HL-60 (cell line): ENCODE data around the gene PRKRA.

ENCODE experiments used
- GABPA ChIP-seq: IDR thresholded peaks from 2 replicates; pipeline ENCODE4 v1.6.1; 2012; ENCODE audit warnings: low read depth
- SPI1 ChIP-seq: IDR thresholded peaks from 2 replicates; pipeline ENCODE4 v1.6.1; 2012; ENCODE audit warnings: low read depth, mild to moderate bottlenecking, borderline replicate concordance
- TF ChIP-seq, protein P1 (sequence below): IDR thresholded peaks from one replicate; pipeline ENCODE4 v1.5.1; 2011; ENCODE audit warnings: low read length, control low read depth, inconsistent platforms; ENCODE audit not compliant: insufficient read depth
- TF ChIP-seq, protein P2 (sequence below): IDR thresholded peaks from 2 replicates; pipeline ENCODE4 v1.6.1; 2012; ENCODE audit warnings: low read depth; ENCODE audit not compliant: insufficient replicate concordance

DNA sequence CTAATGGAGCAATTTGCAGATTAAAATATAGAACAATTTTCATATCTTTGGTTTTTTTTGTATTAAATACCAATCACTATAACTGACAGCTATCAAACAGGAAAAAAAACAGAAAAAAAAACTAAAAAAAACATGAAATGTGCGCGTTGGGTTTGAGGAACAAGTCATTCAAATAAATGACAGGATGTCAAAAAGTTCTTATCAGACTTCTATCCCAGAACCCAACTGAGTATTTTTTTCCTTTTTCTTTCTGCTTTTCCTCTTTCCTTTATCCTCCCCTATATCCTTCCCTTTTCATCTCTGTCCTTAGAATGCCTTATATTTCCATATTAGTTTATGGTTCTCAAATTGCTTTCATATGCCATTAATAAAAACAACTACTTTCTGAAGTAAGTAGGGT lies 14.3 kb downstream of the PRKRA start:
- TF ChIP-seq, protein P1, sequence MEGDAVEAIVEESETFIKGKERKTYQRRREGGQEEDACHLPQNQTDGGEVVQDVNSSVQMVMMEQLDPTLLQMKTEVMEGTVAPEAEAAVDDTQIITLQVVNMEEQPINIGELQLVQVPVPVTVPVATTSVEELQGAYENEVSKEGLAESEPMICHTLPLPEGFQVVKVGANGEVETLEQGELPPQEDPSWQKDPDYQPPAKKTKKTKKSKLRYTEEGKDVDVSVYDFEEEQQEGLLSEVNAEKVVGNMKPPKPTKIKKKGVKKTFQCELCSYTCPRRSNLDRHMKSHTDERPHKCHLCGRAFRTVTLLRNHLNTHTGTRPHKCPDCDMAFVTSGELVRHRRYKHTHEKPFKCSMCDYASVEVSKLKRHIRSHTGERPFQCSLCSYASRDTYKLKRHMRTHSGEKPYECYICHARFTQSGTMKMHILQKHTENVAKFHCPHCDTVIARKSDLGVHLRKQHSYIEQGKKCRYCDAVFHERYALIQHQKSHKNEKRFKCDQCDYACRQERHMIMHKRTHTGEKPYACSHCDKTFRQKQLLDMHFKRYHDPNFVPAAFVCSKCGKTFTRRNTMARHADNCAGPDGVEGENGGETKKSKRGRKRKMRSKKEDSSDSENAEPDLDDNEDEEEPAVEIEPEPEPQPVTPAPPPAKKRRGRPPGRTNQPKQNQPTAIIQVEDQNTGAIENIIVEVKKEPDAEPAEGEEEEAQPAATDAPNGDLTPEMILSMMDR: no peak
- TF ChIP-seq SPI1 (no peak), GABPA (no peak)
- TF ChIP-seq, protein P2, sequence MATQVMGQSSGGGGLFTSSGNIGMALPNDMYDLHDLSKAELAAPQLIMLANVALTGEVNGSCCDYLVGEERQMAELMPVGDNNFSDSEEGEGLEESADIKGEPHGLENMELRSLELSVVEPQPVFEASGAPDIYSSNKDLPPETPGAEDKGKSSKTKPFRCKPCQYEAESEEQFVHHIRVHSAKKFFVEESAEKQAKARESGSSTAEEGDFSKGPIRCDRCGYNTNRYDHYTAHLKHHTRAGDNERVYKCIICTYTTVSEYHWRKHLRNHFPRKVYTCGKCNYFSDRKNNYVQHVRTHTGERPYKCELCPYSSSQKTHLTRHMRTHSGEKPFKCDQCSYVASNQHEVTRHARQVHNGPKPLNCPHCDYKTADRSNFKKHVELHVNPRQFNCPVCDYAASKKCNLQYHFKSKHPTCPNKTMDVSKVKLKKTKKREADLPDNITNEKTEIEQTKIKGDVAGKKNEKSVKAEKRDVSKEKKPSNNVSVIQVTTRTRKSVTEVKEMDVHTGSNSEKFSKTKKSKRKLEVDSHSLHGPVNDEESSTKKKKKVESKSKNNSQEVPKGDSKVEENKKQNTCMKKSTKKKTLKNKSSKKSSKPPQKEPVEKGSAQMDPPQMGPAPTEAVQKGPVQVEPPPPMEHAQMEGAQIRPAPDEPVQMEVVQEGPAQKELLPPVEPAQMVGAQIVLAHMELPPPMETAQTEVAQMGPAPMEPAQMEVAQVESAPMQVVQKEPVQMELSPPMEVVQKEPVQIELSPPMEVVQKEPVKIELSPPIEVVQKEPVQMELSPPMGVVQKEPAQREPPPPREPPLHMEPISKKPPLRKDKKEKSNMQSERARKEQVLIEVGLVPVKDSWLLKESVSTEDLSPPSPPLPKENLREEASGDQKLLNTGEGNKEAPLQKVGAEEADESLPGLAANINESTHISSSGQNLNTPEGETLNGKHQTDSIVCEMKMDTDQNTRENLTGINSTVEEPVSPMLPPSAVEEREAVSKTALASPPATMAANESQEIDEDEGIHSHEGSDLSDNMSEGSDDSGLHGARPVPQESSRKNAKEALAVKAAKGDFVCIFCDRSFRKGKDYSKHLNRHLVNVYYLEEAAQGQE: no peak
